H1 (cell line): Measurements from ENCODE around the gene SLC35F3. TPM values are rescaled to one million over a fixed set of nuclear protein-coding genes. Genes with fewer than 3 reads are reported as not detected.

Experiments
- CTCF ChIA-PET: fragments of 300-600 bp; sonication (Branson Sonifier 250); formaldehyde crosslinking; loops from one replicate; lab custom pipeline; 2021; ENCODE audit not compliant: partially characterized antibody; lab: Charles Lee
- POLR2A ChIA-PET: fragments of 300-600 bp; sonication (Branson Sonifier 250); formaldehyde crosslinking; loops from one replicate; lab custom pipeline; 2021; ENCODE audit warnings: inconsistent platforms; ENCODE audit not compliant: partially characterized antibody; lab: Charles Lee
- DNase-seq, 2 experiments: peaks; one replicate each; pipeline versions ENCODE4 v3.0.0 to v3.0.0-alpha.2; 2010 to 2022; ENCODE audit warnings: low spot score in 2 of 2, low read depth in 1 of 2, mixed read lengths in 1 of 2
- FAIRE-seq: peaks from 2 replicates; lab custom pipeline; 2011; peaks lifted over from hg19 to GRCh38; lab: Jason Lieb, UNC
- H2AFZ ChIP-seq: 2 replicates; pipeline ENCODE4 v1.8.1; 2012; ENCODE audit warnings: low read length, inconsistent platforms
- H2AK5ac ChIP-seq: 2 replicates; pipeline ENCODE4 v1.6.1; 2013; ENCODE audit warnings: low read depth, low read length
- H2BK120ac ChIP-seq: replicated peaks from 2 replicates; pipeline ENCODE3; 2013; ENCODE audit warnings: low read depth, low read length, inconsistent platforms
- H2BK12ac ChIP-seq: 2 replicates; pipeline ENCODE4 v1.6.1; 2013; ENCODE audit warnings: low read depth, low read length
- H2BK15ac ChIP-seq: 2 replicates; pipeline ENCODE4 v1.6.1; 2013; ENCODE audit warnings: low read length
- H2BK20ac ChIP-seq: 2 replicates; pipeline ENCODE4 v1.6.1; 2013; ENCODE audit warnings: low read length
- H2BK5ac ChIP-seq: 2 replicates; pipeline ENCODE4 v1.6.1; 2013; ENCODE audit warnings: low read depth, low read length
- H3K14ac ChIP-seq: 2 replicates; pipeline ENCODE4 v1.6.1; 2013; ENCODE audit warnings: inconsistent platforms; ENCODE audit not compliant: insufficient read length
- H3K18ac ChIP-seq: 2 replicates; pipeline ENCODE4 v1.6.1; 2013; ENCODE audit warnings: low read length; ENCODE audit errors: extremely low read depth
- H3K23ac ChIP-seq: 2 replicates; pipeline ENCODE4 v1.6.1; 2013; ENCODE audit warnings: inconsistent platforms; ENCODE audit not compliant: insufficient read length
- H3K23me2 ChIP-seq: 2 replicates; pipeline ENCODE4 v1.6.1; 2013; ENCODE audit warnings: low read depth, low read length
- H3K27ac ChIP-seq: 2 replicates; pipeline ENCODE4 v1.6.1; 2011; ENCODE audit warnings: low read depth, low read length, inconsistent platforms
- H3K27me3 ChIP-seq, 4 experiments: replicated peaks in 1 of 4; 1 replicate in 1 of 4; 2 replicates in 3 of 4; pipeline versions ENCODE4 v1.6.1 to v1.8.1; 2011 to 2013; ENCODE audit warnings: low read length in 3 of 4, mild to moderate bottlenecking in 3 of 4, inconsistent platforms in 2 of 4, mixed read lengths in 2 of 4, moderate library complexity in 1 of 4; ENCODE audit not compliant: control insufficient read depth in 3 of 4, insufficient read depth in 3 of 4; ENCODE audit errors: extremely low read depth in 1 of 4
- H3K36me3 ChIP-seq, 4 experiments: 2 replicates each; pipeline versions ENCODE4 v1.6.1 to v1.8.1; 2011 to 2013; ENCODE audit warnings: mild to moderate bottlenecking in 4 of 4, low read length in 3 of 4, moderate library complexity in 2 of 4, control low read depth in 1 of 4, inconsistent platforms in 1 of 4; ENCODE audit not compliant: insufficient read depth in 4 of 4, control insufficient read depth in 2 of 4
- H3K4ac ChIP-seq: replicated peaks from 2 replicates; pipeline ENCODE3; 2013; ENCODE audit warnings: low read length, low read depth, mixed read lengths, inconsistent platforms; ENCODE audit not compliant: insufficient read length
- H3K4me1 ChIP-seq, 4 experiments: replicated peaks in 1 of 4; 1 replicate in 1 of 4; 2 replicates in 3 of 4; pipeline versions ENCODE4 v1.6.1 to v1.8.1; 2011 to 2013; ENCODE audit warnings: low read length in 3 of 4, inconsistent platforms in 2 of 4, mixed read lengths in 1 of 4; ENCODE audit not compliant: insufficient read depth in 4 of 4, control insufficient read depth in 3 of 4
- H3K4me2 ChIP-seq, 2 experiments: 2 replicates each; pipeline versions ENCODE4 v1.6.1 to v1.8.1; 2011 to 2013; ENCODE audit warnings: low read depth in 2 of 2, low read length in 2 of 2, control low read depth in 1 of 2, inconsistent platforms in 1 of 2, mild to moderate bottlenecking in 1 of 2; ENCODE audit not compliant: insufficient read depth in 1 of 2
- H3K4me3 ChIP-seq, 4 experiments: fragments of 200-600, 300-600 bp in 1 of 4; sonication (generic), shearing (Covaris generic), sonication (Bioruptor Twin) in 1 of 4; 2 replicates each; pipeline versions ENCODE4 v1.5.1 to v1.8.1; 2011 to 2016; ENCODE audit warnings: low read length in 4 of 4, low read depth in 3 of 4, control low read depth in 2 of 4, inconsistent platforms in 2 of 4, mild to moderate bottlenecking in 2 of 4, mixed read lengths in 1 of 4, moderate library complexity in 1 of 4; ENCODE audit not compliant: insufficient read depth in 2 of 4; ENCODE audit errors: extremely low read depth in 1 of 4
- H3K56ac ChIP-seq: replicated peaks from 2 replicates; pipeline ENCODE3; 2013; ENCODE audit warnings: low read depth, mild to moderate bottlenecking, mixed read lengths, low read length, inconsistent platforms; ENCODE audit not compliant: insufficient read length
- H3K79me1 ChIP-seq: 2 replicates; pipeline ENCODE4 v1.6.1; 2013; ENCODE audit warnings: low read depth, low read length, control low read depth
- H3K79me2 ChIP-seq, 2 experiments: 2 replicates each; pipeline versions ENCODE4 v1.6.1 to v1.8.1; 2012 to 2013; ENCODE audit warnings: low read length in 2 of 2, mild to moderate bottlenecking in 2 of 2, inconsistent platforms in 1 of 2; ENCODE audit not compliant: insufficient read depth in 2 of 2, control insufficient read depth in 1 of 2
- H3K9ac ChIP-seq, 4 experiments: replicated peaks in 1 of 4; 1 replicate in 1 of 4; 2 replicates in 3 of 4; pipeline versions ENCODE4 v1.6.1 to v1.8.1; 2011 to 2013; ENCODE audit warnings: low read depth in 3 of 4, low read length in 3 of 4, control low read depth in 2 of 4, mild to moderate bottlenecking in 2 of 4, moderate library complexity in 2 of 4, inconsistent platforms in 1 of 4; ENCODE audit errors: extremely low read depth in 1 of 4
- H3K9me3 ChIP-seq, 2 experiments: 2 replicates each; pipeline versions ENCODE4 v1.6.1 to v1.8.1; 2012 to 2013; ENCODE audit warnings: mild to moderate bottlenecking in 2 of 2, moderate library complexity in 2 of 2, control low read depth in 1 of 2, inconsistent platforms in 1 of 2, low read depth in 1 of 2, low read length in 1 of 2, mixed read lengths in 1 of 2; ENCODE audit not compliant: insufficient read depth in 2 of 2
- H4K20me1 ChIP-seq, 2 experiments: replicated peaks in 1 of 2; 2 replicates each; pipeline versions ENCODE3 to v1.8.1; 2011 to 2013; ENCODE audit warnings: inconsistent platforms in 2 of 2, low read length in 2 of 2, mild to moderate bottlenecking in 1 of 2; ENCODE audit not compliant: insufficient read depth in 2 of 2, control insufficient read depth in 1 of 2
- H4K5ac ChIP-seq: 2 replicates; pipeline ENCODE4 v1.6.1; 2013; ENCODE audit warnings: low read length, low read depth, mixed read lengths, inconsistent platforms; ENCODE audit not compliant: insufficient read length
- H4K8ac ChIP-seq: 2 replicates; pipeline ENCODE4 v1.8.0; 2013; ENCODE audit warnings: mild to moderate bottlenecking, moderate library complexity, low read length, inconsistent platforms; ENCODE audit not compliant: insufficient read depth; ENCODE audit errors: extremely low read depth
- H4K91ac ChIP-seq: replicated peaks from 2 replicates; pipeline ENCODE3; 2013; ENCODE audit warnings: low read length, mixed read lengths, inconsistent platforms; ENCODE audit not compliant: insufficient read length
- ATF2 ChIP-seq: IDR thresholded peaks from 2 replicates; pipeline ENCODE4 v1.6.1; 2012; ENCODE audit warnings: low read length, inconsistent platforms
- EZH2 ChIP-seq: fragments of 200-600 bp; sonication (generic); IDR thresholded peaks from 2 replicates; pipeline ENCODE4 v1.7.1; 2012; ENCODE audit warnings: low read depth, mild to moderate bottlenecking, moderate library complexity, low read length, inconsistent platforms; ENCODE audit not compliant: severe bottlenecking
- SIX5 ChIP-seq: IDR thresholded peaks from 2 replicates; pipeline ENCODE4 v1.6.1; 2011; ENCODE audit warnings: mild to moderate bottlenecking, low read depth, low read length
- WGBS, 2 experiments: shearing (Covaris generic) in 1 of 2; methylation state at CpG; one replicate each; pipeline versions ENCODE4 v1.1.6 to v1.1.7; 2013 to 2015; ENCODE audit warnings: low lambda C conversion rate in 2 of 2, mixed read lengths in 2 of 2, inconsistent platforms in 1 of 2, low coverage in 1 of 2, missing lambda C conversion rate in 1 of 2; ENCODE audit not compliant: insufficient replicate concordance in 2 of 2, insufficient coverage in 1 of 2, insufficient read length in 1 of 2; ENCODE audit errors: extremely low coverage in 1 of 2, missing lambda C conversion rate in 1 of 2; 5-methylcytosine and 5-hydroxymethylcytosine counted together
- polyA plus RNA-seq, 7 experiments: library from polyadenylated mRNA; depleted of rRNA in 3 of 7; stranded (reverse) in 5 of 7; unstranded in 2 of 7; fragments of >200 nt in 5 of 7; fragments of 200-250 nt in 2 of 7; gene quantifications; 1 replicate in 5 of 7; 2 replicates in 1 of 7; 4 replicates in 1 of 7; pipeline versions ENCODE4 v1.2.1 to v1.2.3, GENCODE V29; 2011 to 2013; ENCODE audit warnings: missing spikeins in 2 of 7, mixed read lengths in 2 of 7
- total RNA-seq: library from RNA; stranded (reverse); fragmentation: NEBNext Ultra II Directional; extraction: Animal tissue kit (Norgen Biotek cat#: 25700); gene quantifications from 2 replicates; pipeline ENCODE4 v1.2.1, GENCODE V29; 2021

Gene SLC35F3
- total and polyA plus RNA-seq, 2 of the 8 experiments (the other 6 are each of a cell fraction or from before 2014, with no cell fraction given), result 0.78 to 1.2 TPM

DNA sequence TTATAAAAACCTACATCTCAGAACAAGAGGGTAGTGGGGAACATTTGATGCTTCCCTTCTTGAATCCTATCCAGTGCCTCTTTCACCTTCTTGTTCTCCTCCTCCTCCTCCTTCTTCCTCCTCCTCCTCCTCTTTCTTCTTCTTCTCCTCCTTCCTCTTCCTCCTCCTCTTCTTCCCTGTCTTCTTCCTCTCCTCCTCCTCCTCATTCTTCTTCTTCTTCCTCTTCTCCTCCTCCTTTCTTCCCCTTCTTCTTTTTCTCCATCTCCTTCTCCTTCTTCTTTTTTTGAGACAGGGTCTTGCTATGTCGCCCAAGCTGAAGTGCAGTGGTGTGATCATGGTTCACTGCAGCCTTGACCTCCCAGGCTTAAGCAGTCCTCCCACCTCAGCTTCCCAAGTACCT is 31.9 kb downstream of the SLC35F3 start:
- no peak overlapping the region for H3K4me2 ChIP-seq
- H4K91ac ChIP-seq, result no peak overlapping the region
- FAIRE-seq (no peak), DNase-seq (no peak)
- no peak overlapping the region for H2AK5ac ChIP-seq
- no peak overlapping the region for H3K27ac ChIP-seq
- no peak overlapping the region for H3K18ac ChIP-seq
- no peak overlapping the region for H2BK120ac ChIP-seq
- H3K56ac ChIP-seq, result no peak overlapping the region
- H4K8ac ChIP-seq, result no peak overlapping the region
- H3K23ac ChIP-seq, result no peak overlapping the region
- no peak overlapping the region for H3K14ac ChIP-seq
- no peak overlapping the region for H4K5ac ChIP-seq
- no peak overlapping the region for H3K4me3 ChIP-seq
- no peaks in the 10 kb centered on the region for H3K36me3 ChIP-seq
- no peak overlapping the region for H2AFZ ChIP-seq
- no peak overlapping the region for H2BK20ac ChIP-seq
- peaks cover 0 to 1% of the 10 kb centered on the region in 2 experiments for H4K20me1 ChIP-seq
- H3K23me2 ChIP-seq, result peaks cover 8% of the 10 kb centered on the region; the same call in 1 of the 2 replicates
- TF ChIP-seq SIX5 (no peak), EZH2 (no peak), ATF2 (no peak)
- H2BK12ac ChIP-seq, result no peak overlapping the region
- WGBS, 2 experiments, result 83% methylated on average over 1 of the region's 1 CpG; no CpG with 5 or more reads in 1 of the 2 experiments
- H3K4ac ChIP-seq, result no peak overlapping the region
- H3K4me1 ChIP-seq, result no peaks in the 10 kb centered on the region
- POLR2A ChIA-PET, result no interaction called here
- no peaks in the 10 kb centered on the region for H3K27me3 ChIP-seq
- CTCF ChIA-PET, result interaction anchor here (1.1 kb wide), 1 partner anchor 9 kb away, joined by 3 read pairs; no protein-coding TSS in a partner anchor
- H2BK15ac ChIP-seq, result no peak overlapping the region
- H3K79me2 ChIP-seq, result no peaks in the 10 kb centered on the region
- no peak overlapping the region for H3K9ac ChIP-seq
- no peaks in the 10 kb centered on the region for H3K79me1 ChIP-seq
- H2BK5ac ChIP-seq, result no peak overlapping the region
- no peaks in the 10 kb centered on the region for H3K9me3 ChIP-seq
